Stimulated activated CD8-positive, alpha-beta memory T cell treated with anti-CD3 and anti-CD28 coated beads, Interleukin-7, amount 100 ng/mL, for 24 hours (primary cell): ENCODE results near the gene TPP1.

Experiments used
- DNase-seq: peaks from one replicate; pipeline ENCODE4 v3.0.0-alpha.2; 2020; ENCODE audit warnings: low read depth

Gene TPP1

DNA sequence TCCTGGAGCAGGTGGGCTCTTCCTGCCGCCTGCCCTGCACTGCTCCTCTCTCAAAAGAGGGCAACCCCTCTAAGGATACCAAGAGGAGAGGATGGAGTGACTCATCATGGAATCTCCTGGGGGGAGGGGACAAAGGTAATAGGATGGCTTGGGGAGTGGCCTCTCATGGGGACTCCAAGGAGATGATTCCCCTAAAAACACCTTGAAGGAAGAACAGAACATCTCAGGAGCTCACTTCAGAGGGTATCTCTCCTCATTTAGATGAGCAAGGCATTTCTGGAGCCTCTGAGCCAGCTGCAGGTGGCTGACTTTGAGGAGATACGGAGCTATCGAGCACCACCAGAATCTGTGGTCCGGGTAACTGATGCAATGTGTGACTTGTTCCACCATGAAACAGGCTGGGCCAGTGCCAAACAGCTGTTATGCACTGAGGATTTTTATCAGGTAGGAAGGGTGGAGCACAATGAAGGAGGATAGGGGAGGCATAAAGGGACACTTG is 56.1 kb downstream of the TPP1 start:
- DNase-seq: no peak
